ENCODE results near the gene FBXL4. TPM values are rescaled to one million over a fixed set of nuclear protein-coding genes. Genes with fewer than 3 reads are reported as not detected.
"Not testable (repeated sequence)": the region's sequence is repeated elsewhere in the genome, so short reads cannot be mapped to it uniquely, and the experiment has no call there.

Gene FBXL4
- total RNA-seq, 4 donors from 2014 or later = 23.9 to 38.0 (median 28.7) TPM

- Histone ChIP-seq H3K9me3 (no peaks in the 10 kb centered on the region), H3K27me3 (no peaks in the 10 kb centered on the region), H3K36me3 (peaks cover 0 to 25% (median 0%) of the 10 kb centered on the region in 3 donors), H3K27ac (no peak overlapping the region), H3K4me3 (no peak overlapping the region), H3K4me1 (peaks cover 0 to 10% (median 0%) of the 10 kb centered on the region in 4 donors)
- DNase-seq (ENCODE audit: low spot score in 2 of 2) = no peak
- TF ChIP-seq POLR2A (IDR thresholded peaks at IDR 0.05) (no peak), CTCF (IDR thresholded peaks at IDR 0.05) (no peak), EP300 (IDR thresholded peaks at IDR 0.05) (no peak)
Measured at GRCh38 chr6:98920904-98921431, 26.8 kb downstream of the FBXL4 start.

GRCh38 chr6:98910946-98911345 is 36.8 kb downstream of the FBXL4 start:
- not testable (repeated sequence) for DNase-seq (ENCODE audit: low spot score in 2 of 2); H3K4me3 ChIP-seq; H3K4me1 ChIP-seq; H3K27me3 ChIP-seq; H3K27ac ChIP-seq
- 91 to 92% methylated on average over 11 to 12 of the region's 13 CpGs for WGBS, 2 donors
- Histone ChIP-seq H3K36me3 (peaks cover 0 to 32% (median 0%) of the 10 kb centered on the region in 3 donors), H3K9me3 (peaks cover 0 to 22% (median 2%) of the 10 kb centered on the region in 4 donors)

- Histone ChIP-seq H3K4me1 (peaks cover 0 to 3% (median 0%) of the 10 kb centered on the region in 4 donors), H3K4me3 (no peak overlapping the region), H3K27me3 (no peaks in the 10 kb centered on the region), H3K9me3 (peaks cover 0 to 22% (median 2%) of the 10 kb centered on the region in 4 donors), H3K36me3 (peaks cover 0 to 49% (median 0%) of the 10 kb centered on the region in 3 donors), H3K27ac (no peak overlapping the region)
- TF ChIP-seq EP300 (IDR thresholded peaks at IDR 0.05) (no peak), POLR2A (IDR thresholded peaks at IDR 0.05) (no peak), CTCF (IDR thresholded peaks at IDR 0.05) (no peak)
- DNase-seq (ENCODE audit: low spot score in 2 of 2) = no peak
- WGBS, 2 donors = 81 to 94% methylated on average over 1 of the region's 1 CpG
Measured at GRCh38 chr6:98909236-98909635, 38.5 kb downstream of the FBXL4 start.

- not testable (repeated sequence) for H3K4me3 ChIP-seq; H3K9me3 ChIP-seq; H3K27me3 ChIP-seq; H3K4me1 ChIP-seq; H3K27ac ChIP-seq; DNase-seq (ENCODE audit: low spot score in 2 of 2)
- 100% methylated on average over 1 of the region's 1 CpG for WGBS, 2 donors
- H3K36me3 ChIP-seq = peaks cover 0 to 52% (median 0%) of the 10 kb centered on the region in 3 donors
Measured at GRCh38 chr6:98906342-98906741, 41.4 kb downstream of the FBXL4 start.

GRCh38 chr6:98905759-98906158 is 42.0 kb downstream of the FBXL4 start:
- Histone ChIP-seq H3K36me3 (peaks cover 0 to 52% (median 0%) of the 10 kb centered on the region in 3 donors), H3K9me3 (peaks cover 0 to 3% (median 0%) of the 10 kb centered on the region in 4 donors), H3K27me3 (no peaks in the 10 kb centered on the region), H3K4me1 (peaks cover 0 to 6% (median 0%) of the 10 kb centered on the region in 4 donors), H3K4me3 (no peak overlapping the region), H3K27ac (no peak overlapping the region)
- DNase-seq (ENCODE audit: low spot score in 2 of 2) = no peak
- TF ChIP-seq POLR2A (IDR thresholded peaks at IDR 0.05) (no peak), CTCF (IDR thresholded peaks at IDR 0.05) (no peak), EP300 (IDR thresholded peaks at IDR 0.05) (no peak)
- 83 to 88% methylated on average over 4 of the region's 4 CpGs for WGBS, 2 donors

- peaks cover 0 to 6% (median 0%) of the 10 kb centered on the region in 4 donors for H3K4me1 ChIP-seq
- TF ChIP-seq CTCF (IDR thresholded peaks at IDR 0.05) (no peak), POLR2A (IDR thresholded peaks at IDR 0.05) (no peak), EP300 (IDR thresholded peaks at IDR 0.05) (no peak)
- DNase-seq (ENCODE audit: low spot score in 2 of 2) = no peak
- peaks cover 0 to 3% (median 1%) of the 10 kb centered on the region in 4 donors for H3K9me3 ChIP-seq
- H3K36me3 ChIP-seq = peaks cover 0 to 63% (median 0%) of the 10 kb centered on the region in 3 donors
- no peak overlapping the region for H3K27ac ChIP-seq
- H3K4me3 ChIP-seq = no peak overlapping the region
- no peaks in the 10 kb centered on the region for H3K27me3 ChIP-seq
Measured at GRCh38 chr6:98904096-98904495, 43.6 kb downstream of the FBXL4 start.

Measured in tibial nerve (tissue), 4 donors.